Liver (tissue), 9 donors: ENCODE results near the gene ZNF418. TPM values are rescaled to one million over a fixed set of nuclear protein-coding genes. Genes with fewer than 3 reads are reported as not detected.
A peak's percentile ranks its signal among the peaks of the same experiment; 100 is the strongest.

Source experiments
- DNase-seq: peaks from one replicate; pipeline ENCODE4 v3.0.0-alpha.2; 2017; ENCODE audit warnings: low spot score
- H3K27ac ChIP-seq, 2 donors: one replicate each; pipeline ENCODE4 v1.7.0; 2013; ENCODE audit warnings: inconsistent platforms in 2 of 2, low read length in 2 of 2, control low read depth in 1 of 2, low read depth in 1 of 2, mild to moderate bottlenecking in 1 of 2
- H3K27me3 ChIP-seq, 4 donors: one replicate each; pipeline versions ENCODE4 v1.6.1 to v1.7.0; 2013; ENCODE audit warnings: low read length in 3 of 4, inconsistent platforms in 1 of 4, mild to moderate bottlenecking in 1 of 4, moderate library complexity in 1 of 4; ENCODE audit not compliant: control insufficient read depth in 4 of 4, insufficient read depth in 4 of 4
- H3K36me3 ChIP-seq, 4 donors: one replicate each; pipeline versions ENCODE4 v1.6.1 to v1.7.0; 2013; ENCODE audit warnings: low read length in 3 of 4, mild to moderate bottlenecking in 3 of 4, low read depth in 1 of 4, moderate library complexity in 1 of 4; ENCODE audit not compliant: control insufficient read depth in 4 of 4, insufficient read depth in 3 of 4
- H3K4me1 ChIP-seq, 4 donors: one replicate each; pipeline versions ENCODE4 v1.6.1 to v1.7.0; 2013; ENCODE audit warnings: low read length in 3 of 4, mild to moderate bottlenecking in 3 of 4, moderate library complexity in 1 of 4; ENCODE audit not compliant: control insufficient read depth in 4 of 4, insufficient read depth in 4 of 4
- H3K4me3 ChIP-seq, 3 donors: one replicate each; pipeline versions ENCODE4 v1.6.1 to v1.7.0; 2013; ENCODE audit warnings: low read length in 3 of 3, control low read depth in 1 of 3, low read depth in 1 of 3, mild to moderate bottlenecking in 1 of 3
- H3K9ac ChIP-seq, 2 donors: one replicate each; pipeline ENCODE4 v1.7.0; 2013; ENCODE audit warnings: low read length in 2 of 2, mild to moderate bottlenecking in 2 of 2, moderate library complexity in 2 of 2, control low read depth in 1 of 2, low read depth in 1 of 2
- H3K9me3 ChIP-seq, 4 donors: one replicate each; pipeline versions ENCODE4 v1.6.1 to v1.7.0; 2013; ENCODE audit warnings: low read length in 3 of 4; ENCODE audit not compliant: control insufficient read depth in 4 of 4
- EGR1 ChIP-seq, 2 donors: IDR thresholded peaks; 2 replicates each; pipeline ENCODE4 v1.6.1; 2016 to 2018; ENCODE audit warnings: antibody characterized with exemption in 2 of 2, low read depth in 2 of 2
- FOXA1 ChIP-seq: IDR thresholded peaks from 2 replicates; pipeline ENCODE4 v1.6.1; 2016; ENCODE audit warnings: antibody characterized with exemption
- FOXA2 ChIP-seq: IDR thresholded peaks from 2 replicates; pipeline ENCODE4 v1.6.1; 2016; ENCODE audit warnings: antibody characterized with exemption
- GABPA ChIP-seq, 2 donors: IDR thresholded peaks in 1 of 2; conservative IDR thresholded peaks in 1 of 2; 2 replicates each; pipeline ENCODE4 v1.6.1; 2016; ENCODE audit warnings: antibody characterized with exemption in 2 of 2, mild to moderate bottlenecking in 1 of 2, moderate library complexity in 1 of 2
- HNF4A ChIP-seq, 2 donors: conservative IDR thresholded peaks; 2 replicates each; pipeline ENCODE4 v1.6.1; 2016; ENCODE audit warnings: antibody characterized with exemption in 2 of 2, mild to moderate bottlenecking in 2 of 2
- HNF4G ChIP-seq: IDR thresholded peaks from 2 replicates; pipeline ENCODE4 v1.6.1; 2016; ENCODE audit warnings: antibody characterized with exemption
- JUND ChIP-seq, 2 donors: IDR thresholded peaks; 2 replicates each; pipeline ENCODE4 v1.6.1; 2016; ENCODE audit warnings: antibody characterized with exemption in 2 of 2
- NR2F2 ChIP-seq: IDR thresholded peaks from 2 replicates; pipeline ENCODE4 v1.6.1; 2016; ENCODE audit warnings: antibody characterized with exemption
- RAD21 ChIP-seq, 2 donors: IDR thresholded peaks; 2 replicates each; pipeline ENCODE4 v1.6.1; 2016; ENCODE audit warnings: antibody characterized with exemption in 2 of 2, mild to moderate bottlenecking in 2 of 2
- RXRA ChIP-seq, 2 donors: IDR thresholded peaks; 2 replicates each; pipeline ENCODE4 v1.6.1; 2017 to 2018; ENCODE audit warnings: antibody characterized with exemption in 2 of 2, mild to moderate bottlenecking in 1 of 2
- SP1 ChIP-seq: IDR thresholded peaks from 2 replicates; pipeline ENCODE4 v1.6.1; 2018; ENCODE audit warnings: antibody characterized with exemption, mild to moderate bottlenecking
- TAF1 ChIP-seq: conservative IDR thresholded peaks from 2 replicates; pipeline ENCODE4 v1.6.1; 2016; ENCODE audit warnings: antibody characterized with exemption, mild to moderate bottlenecking
- YY1 ChIP-seq: IDR thresholded peaks from 2 replicates; pipeline ENCODE4 v1.6.1; 2016; ENCODE audit warnings: antibody characterized with exemption, mild to moderate bottlenecking
- WGBS: extraction: QIAGEN DNeasy Blood & Tissue Kit; methylation state at CpG from one replicate; pipeline ENCODE4 v1.1.7; 2013; 5-methylcytosine and 5-hydroxymethylcytosine counted together
- polyA plus RNA-seq, 2 donors: library from polyadenylated mRNA; stranded (reverse) in 1 of 2; unstranded in 1 of 2; fragments of 200-250 nt in 1 of 2; fragments of >200 nt in 1 of 2; fragmentation: Nextera tagmentation in 1 of 2; extraction: Ambion mirVana in 1 of 2; gene quantifications; one replicate each; pipeline versions ENCODE4 v1.2.1 to v1.2.3, GENCODE V29; 2013 to 2015
- total RNA-seq, 2 donors: library from RNA; depleted of rRNA; stranded (reverse); fragments of >200 nt; gene quantifications; one replicate each; pipeline ENCODE4 v1.2.3, GENCODE V29; 2014
- TF ChIP-seq, protein P1 (sequence below): IDR thresholded peaks from 2 replicates; pipeline ENCODE4 v1.6.1; 2016; ENCODE audit warnings: antibody characterized with exemption
- TF ChIP-seq, protein P2 (sequence below): fragments of 150-350 bp; IDR thresholded peaks from 2 replicates; pipeline ENCODE4 v1.5.1; 2017; ENCODE audit warnings: improper control_type of control experiment, low read depth, low read length; ENCODE audit not compliant: missing input control
- TF ChIP-seq, protein P3 (sequence below): IDR thresholded peaks from 2 replicates; pipeline ENCODE4 v1.6.1; 2016; ENCODE audit warnings: antibody characterized with exemption
- TF ChIP-seq, protein P4 (sequence below): IDR thresholded peaks from 2 replicates; pipeline ENCODE4 v1.6.1; 2016; ENCODE audit warnings: antibody characterized with exemption, mild to moderate bottlenecking
- TF ChIP-seq, protein P5 (sequence below): IDR thresholded peaks from 2 replicates; pipeline ENCODE4 v1.6.1; 2016; ENCODE audit warnings: antibody characterized with exemption
- donor health status: healthy.
- donor health status: healthy.
- donor health status: healthy.
- donor health status: healthy.
- donor health status: healthy.

The ZNF418 gene
- total RNA-seq (1 to 10 TPM; 2.6 to 3.1 TPM), polyA plus RNA-seq (1 to 10 TPM in 1 of 2 donors, under 1 TPM in 1; 0.51 to 1.4 TPM)

DNA sequence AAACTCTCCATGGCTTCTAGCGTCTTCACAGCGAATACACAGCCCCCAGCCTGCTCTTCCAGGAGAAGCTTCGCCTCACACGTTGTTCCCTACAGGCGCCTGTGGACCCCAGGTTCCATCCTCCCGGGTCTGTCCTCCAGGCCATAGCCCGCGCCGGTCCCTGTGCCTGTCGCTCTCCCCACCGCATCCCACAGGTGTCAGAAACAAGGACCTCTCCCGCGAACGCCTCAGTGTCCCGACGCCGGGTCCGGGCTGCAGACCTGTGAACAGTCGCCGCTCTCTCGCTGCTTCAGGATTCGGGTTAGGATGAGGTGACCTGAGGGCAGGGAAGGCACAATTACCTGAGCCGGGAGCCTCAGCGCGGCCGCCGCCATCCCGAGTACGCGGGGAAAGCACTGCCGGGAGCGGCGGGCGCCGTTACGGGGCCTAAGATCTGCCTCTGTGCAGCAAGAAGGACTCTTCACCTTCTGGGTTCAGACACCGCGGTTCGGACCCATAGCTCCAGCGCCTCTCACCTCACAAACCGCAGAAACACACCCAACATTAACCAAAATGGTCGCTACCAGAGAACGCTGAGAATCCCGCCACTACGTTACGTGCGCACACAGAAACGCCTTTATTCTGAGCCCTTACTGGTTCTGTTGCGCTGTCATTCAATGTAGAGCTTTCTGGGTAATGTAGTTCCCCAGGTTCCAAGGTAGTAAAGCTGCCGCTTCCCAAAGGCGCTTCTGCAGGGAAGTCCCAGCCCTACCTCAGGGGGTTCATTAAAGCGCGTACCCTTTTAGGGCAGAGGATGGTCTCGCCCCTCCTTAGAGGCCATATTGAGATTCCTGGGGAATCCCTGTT is at the start of gene ZNF418:
Gene ZNF418, minus strand, starts transcription at position 583 of the 846 bp plus-strand sequence. CDS start 1,580 bp downstream, outside the sequence.
- H3K9ac ChIP-seq: peak within 1 kb of the TSS in 1 of 2 donors; percentile 42
- peaks cover 19 to 47% (median 41%) of the 10 kb centered on the region in 4 donors for H3K9me3 ChIP-seq
- DNase-seq: peak; percentile 65
- peaks cover 0 to 5% (median 4%) of the 10 kb centered on the region in 4 donors for H3K4me1 ChIP-seq
- peaks cover 0 to 15% (median 13%) of the 10 kb centered on the region in 4 donors for H3K36me3 ChIP-seq
- H3K4me3 ChIP-seq: peak within 1 kb of the TSS; percentile 65 to 82 (median 79)
- H3K27me3 ChIP-seq: no peaks in the 10 kb centered on the region
- TF ChIP-seq HNF4A (conservative IDR thresholded peaks at IDR 0.05) (no peak), EGR1 (IDR thresholded peaks at IDR 0.05; ENCODE audit: low read depth in 2 of 2) (no peak), GABPA (IDR thresholded peaks at IDR 0.05 in 1 of 2, conservative IDR thresholded peaks at IDR 0.05 in 1 of 2) (peak in 1 of 2 donors; percentile 86), YY1 (peak; percentile 97), FOXA1 (no peak), RAD21 (IDR thresholded peaks at IDR 0.05) (peak in 1 of 2 donors; percentile 12), HNF4G (no peak), RXRA (IDR thresholded peaks at IDR 0.05) (no peak), TAF1 (no peak), SP1 (no peak), JUND (IDR thresholded peaks at IDR 0.05) (no peak), NR2F2 (no peak), FOXA2 (no peak)
- TF ChIP-seq, protein P1, sequence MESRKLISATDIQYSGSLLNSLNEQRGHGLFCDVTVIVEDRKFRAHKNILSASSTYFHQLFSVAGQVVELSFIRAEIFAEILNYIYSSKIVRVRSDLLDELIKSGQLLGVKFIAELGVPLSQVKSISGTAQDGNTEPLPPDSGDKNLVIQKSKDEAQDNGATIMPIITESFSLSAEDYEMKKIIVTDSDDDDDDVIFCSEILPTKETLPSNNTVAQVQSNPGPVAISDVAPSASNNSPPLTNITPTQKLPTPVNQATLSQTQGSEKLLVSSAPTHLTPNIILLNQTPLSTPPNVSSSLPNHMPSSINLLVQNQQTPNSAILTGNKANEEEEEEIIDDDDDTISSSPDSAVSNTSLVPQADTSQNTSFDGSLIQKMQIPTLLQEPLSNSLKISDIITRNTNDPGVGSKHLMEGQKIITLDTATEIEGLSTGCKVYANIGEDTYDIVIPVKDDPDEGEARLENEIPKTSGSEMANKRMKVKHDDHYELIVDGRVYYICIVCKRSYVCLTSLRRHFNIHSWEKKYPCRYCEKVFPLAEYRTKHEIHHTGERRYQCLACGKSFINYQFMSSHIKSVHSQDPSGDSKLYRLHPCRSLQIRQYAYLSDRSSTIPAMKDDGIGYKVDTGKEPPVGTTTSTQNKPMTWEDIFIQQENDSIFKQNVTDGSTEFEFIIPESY: peak; percentile 38
- TF ChIP-seq, protein P2, sequence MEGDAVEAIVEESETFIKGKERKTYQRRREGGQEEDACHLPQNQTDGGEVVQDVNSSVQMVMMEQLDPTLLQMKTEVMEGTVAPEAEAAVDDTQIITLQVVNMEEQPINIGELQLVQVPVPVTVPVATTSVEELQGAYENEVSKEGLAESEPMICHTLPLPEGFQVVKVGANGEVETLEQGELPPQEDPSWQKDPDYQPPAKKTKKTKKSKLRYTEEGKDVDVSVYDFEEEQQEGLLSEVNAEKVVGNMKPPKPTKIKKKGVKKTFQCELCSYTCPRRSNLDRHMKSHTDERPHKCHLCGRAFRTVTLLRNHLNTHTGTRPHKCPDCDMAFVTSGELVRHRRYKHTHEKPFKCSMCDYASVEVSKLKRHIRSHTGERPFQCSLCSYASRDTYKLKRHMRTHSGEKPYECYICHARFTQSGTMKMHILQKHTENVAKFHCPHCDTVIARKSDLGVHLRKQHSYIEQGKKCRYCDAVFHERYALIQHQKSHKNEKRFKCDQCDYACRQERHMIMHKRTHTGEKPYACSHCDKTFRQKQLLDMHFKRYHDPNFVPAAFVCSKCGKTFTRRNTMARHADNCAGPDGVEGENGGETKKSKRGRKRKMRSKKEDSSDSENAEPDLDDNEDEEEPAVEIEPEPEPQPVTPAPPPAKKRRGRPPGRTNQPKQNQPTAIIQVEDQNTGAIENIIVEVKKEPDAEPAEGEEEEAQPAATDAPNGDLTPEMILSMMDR: no peak
- TF ChIP-seq, protein P3, sequence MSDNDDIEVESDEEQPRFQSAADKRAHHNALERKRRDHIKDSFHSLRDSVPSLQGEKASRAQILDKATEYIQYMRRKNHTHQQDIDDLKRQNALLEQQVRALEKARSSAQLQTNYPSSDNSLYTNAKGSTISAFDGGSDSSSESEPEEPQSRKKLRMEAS: no peak
- TF ChIP-seq, protein P4, sequence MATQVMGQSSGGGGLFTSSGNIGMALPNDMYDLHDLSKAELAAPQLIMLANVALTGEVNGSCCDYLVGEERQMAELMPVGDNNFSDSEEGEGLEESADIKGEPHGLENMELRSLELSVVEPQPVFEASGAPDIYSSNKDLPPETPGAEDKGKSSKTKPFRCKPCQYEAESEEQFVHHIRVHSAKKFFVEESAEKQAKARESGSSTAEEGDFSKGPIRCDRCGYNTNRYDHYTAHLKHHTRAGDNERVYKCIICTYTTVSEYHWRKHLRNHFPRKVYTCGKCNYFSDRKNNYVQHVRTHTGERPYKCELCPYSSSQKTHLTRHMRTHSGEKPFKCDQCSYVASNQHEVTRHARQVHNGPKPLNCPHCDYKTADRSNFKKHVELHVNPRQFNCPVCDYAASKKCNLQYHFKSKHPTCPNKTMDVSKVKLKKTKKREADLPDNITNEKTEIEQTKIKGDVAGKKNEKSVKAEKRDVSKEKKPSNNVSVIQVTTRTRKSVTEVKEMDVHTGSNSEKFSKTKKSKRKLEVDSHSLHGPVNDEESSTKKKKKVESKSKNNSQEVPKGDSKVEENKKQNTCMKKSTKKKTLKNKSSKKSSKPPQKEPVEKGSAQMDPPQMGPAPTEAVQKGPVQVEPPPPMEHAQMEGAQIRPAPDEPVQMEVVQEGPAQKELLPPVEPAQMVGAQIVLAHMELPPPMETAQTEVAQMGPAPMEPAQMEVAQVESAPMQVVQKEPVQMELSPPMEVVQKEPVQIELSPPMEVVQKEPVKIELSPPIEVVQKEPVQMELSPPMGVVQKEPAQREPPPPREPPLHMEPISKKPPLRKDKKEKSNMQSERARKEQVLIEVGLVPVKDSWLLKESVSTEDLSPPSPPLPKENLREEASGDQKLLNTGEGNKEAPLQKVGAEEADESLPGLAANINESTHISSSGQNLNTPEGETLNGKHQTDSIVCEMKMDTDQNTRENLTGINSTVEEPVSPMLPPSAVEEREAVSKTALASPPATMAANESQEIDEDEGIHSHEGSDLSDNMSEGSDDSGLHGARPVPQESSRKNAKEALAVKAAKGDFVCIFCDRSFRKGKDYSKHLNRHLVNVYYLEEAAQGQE: no peak
- TF ChIP-seq, protein P5, sequence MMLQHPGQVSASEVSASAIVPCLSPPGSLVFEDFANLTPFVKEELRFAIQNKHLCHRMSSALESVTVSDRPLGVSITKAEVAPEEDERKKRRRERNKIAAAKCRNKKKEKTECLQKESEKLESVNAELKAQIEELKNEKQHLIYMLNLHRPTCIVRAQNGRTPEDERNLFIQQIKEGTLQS: no peak
- no peak within 1 kb of the TSS for H3K27ac ChIP-seq
- 8% methylated on average over 54 of the region's 54 CpGs for WGBS
